CD4-positive, alpha-beta T cell treated with Interleukin-15 for 4 hours (primary cell): ENCODE results near the gene PRSS16.
A peak's percentile ranks its signal among the peaks of the same experiment; 100 is the strongest.
"Not testable (repeated sequence)": the region's sequence is repeated elsewhere in the genome, so short reads cannot be mapped to it uniquely, and the experiment has no call there.

Experiments
- DNase-seq: peaks from one replicate; pipeline ENCODE4 v3.0.0-alpha.2; 2020; ENCODE audit warnings: low spot score

PRSS16 gene

GRCh38 chr6:27242589-27243265 lies 4.8 kb upstream of the PRSS16 start:
- no peak for DNase-seq

DNA sequence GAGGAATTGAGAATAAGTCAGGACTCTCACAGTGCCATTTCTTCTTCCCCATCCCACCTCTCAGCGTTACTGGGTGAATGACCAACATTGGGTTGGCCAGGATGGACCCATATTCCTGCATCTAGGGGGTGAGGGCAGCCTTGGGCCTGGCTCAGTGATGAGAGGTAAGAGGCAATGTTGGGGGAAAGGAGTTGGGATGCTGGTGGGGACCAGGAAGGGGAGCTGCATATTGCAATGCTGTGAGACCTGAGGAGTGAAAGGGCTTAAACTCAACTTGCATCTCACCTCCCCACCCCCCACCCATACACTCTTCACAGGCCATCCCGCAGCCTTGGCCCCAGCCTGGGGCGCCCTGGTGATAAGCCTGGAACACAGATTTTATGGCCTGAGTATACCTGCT lies 1.3 kb downstream of the PRSS16 start:
- DNase-seq: no peak

GRCh38 chr6:27250277-27251111 lies 3.0 kb downstream of the PRSS16 start:
- DNase-seq: no peak

DNA sequence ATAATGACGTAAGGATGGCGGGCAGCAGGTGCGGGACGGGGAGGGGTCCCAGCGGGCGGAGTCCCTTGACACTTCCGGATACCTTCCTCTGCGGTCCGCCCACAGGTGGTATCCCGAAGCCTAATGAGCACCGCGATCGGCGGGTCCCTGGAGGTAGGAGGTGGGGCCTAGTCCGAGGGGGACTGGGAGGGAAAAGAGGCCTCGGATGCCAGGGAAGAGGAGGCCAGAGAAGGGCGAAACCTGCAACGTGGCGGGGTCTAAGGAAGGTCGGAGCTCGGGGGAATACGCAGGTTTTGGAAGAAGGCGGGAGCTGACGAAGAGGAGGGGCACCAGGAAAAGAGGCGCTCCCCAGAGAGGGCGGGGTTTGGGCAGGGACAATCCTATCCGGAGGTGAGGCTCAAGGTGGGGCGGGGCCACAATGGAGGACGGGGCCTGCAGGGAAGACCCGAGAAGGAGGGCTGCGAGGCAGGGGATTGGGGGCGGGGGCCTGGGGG lies 3.7 kb downstream of the PRSS16 start:
- DNase-seq: peak; percentile 50

GRCh38 chr6:27251606-27252251 lies 4.2 kb downstream of the PRSS16 start:
- peak; percentile 60 for DNase-seq

GRCh38 chr6:27254566-27254965 lies 7.1 kb downstream of the PRSS16 start:
- no peak for DNase-seq

- DNase-seq: no peak
Measured at GRCh38 chr6:27255866-27256265, 8.4 kb downstream of the PRSS16 start.

DNA sequence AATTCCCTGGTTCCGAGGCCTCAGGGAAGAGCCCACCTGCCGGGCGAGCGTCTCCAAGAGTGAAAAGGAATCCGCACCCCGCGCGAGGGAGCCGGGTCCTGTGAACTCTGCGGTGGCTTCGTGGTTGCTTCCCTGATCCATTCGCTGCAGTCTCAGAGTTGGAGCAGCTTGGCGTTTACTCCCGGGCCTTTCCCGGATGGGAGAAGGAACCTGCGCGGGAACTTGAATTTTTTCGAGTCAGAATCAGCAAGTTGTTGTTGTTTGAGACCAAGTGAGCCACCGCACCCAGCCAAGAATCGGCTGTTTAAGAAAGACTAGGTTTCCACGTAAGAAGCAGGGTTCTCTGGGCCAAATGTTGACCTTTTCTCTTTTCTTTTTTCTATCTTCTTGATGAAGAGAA lies 12.9 kb downstream of the PRSS16 start:
- no peak for DNase-seq

- DNase-seq: no peak
Measured at GRCh38 chr6:27260836-27261375, 13.4 kb downstream of the PRSS16 start.

- no peak for DNase-seq
Measured at GRCh38 chr6:27263886-27264285, 16.4 kb downstream of the PRSS16 start.

- DNase-seq: not testable (repeated sequence)
Measured at GRCh38 chr6:27267003-27267402, 19.5 kb downstream of the PRSS16 start.

- DNase-seq: no peak
Measured at GRCh38 chr6:27267857-27268434, 20.4 kb downstream of the PRSS16 start.

GRCh38 chr6:27268803-27269202 lies 21.3 kb downstream of the PRSS16 start:
- no peak for DNase-seq

DNA sequence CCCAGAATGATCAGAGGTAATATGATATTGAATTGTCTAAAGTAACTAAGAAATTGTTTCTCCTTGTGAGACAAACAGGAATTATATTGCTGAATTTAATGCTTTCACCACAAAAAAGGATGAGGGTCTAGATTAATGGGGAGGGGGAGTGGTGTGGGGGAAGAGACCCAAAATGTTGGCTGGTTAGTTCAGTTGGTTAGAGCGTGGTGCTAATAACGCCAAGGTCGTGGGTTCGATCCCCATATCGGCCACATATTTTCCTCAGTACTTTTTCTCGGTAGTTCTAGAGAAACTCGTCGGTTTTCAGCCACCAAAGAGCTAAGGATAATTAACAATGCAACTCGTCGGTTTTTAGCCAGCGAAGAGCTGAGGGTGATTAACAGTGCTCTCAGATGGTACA lies 26.3 kb downstream of the PRSS16 start:
- DNase-seq: no peak

DNA sequence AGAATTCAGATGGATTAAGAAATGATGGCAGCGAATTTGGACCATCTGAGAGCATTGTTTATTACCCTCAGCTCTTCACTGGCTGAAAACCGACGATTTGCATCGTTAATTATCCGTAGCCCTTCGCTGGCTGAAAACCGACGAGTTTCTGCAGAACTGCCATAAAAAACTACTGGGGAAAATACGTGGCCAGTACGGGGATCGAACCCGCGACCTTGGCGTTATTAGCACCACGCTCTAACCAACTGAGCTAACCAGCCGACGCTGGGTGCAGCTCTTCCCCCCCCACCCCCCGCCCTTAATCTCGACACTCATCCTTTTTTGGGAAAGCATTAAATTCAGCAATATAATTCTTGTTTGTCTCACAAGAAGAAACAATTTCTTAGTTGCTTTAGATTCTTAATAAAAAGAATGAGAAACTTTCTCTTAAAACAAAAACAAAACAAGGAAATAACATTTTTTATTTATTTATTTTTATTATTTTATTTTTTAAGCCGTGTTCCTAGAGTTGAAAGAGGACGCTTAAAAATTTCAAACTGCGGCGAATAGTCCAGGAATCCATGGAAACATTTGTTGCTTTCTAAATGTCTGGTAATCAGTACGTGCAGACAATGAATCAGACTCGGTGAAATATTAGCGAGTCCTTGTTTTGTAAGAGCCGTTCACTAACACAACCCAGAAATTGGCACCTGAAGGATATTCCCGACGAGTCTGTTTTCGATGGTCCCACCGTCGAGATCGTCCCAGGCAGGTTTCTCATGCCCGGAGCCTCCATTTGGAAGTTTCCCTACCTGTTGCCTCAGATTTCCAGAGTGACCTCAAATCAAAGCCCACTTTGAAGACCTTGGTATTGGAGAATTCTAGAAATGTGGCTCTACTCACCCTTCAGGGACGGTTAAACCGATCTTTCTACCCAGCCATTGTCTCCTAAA lies 27.8 kb downstream of the PRSS16 start:
- no peak for DNase-seq

DNA sequence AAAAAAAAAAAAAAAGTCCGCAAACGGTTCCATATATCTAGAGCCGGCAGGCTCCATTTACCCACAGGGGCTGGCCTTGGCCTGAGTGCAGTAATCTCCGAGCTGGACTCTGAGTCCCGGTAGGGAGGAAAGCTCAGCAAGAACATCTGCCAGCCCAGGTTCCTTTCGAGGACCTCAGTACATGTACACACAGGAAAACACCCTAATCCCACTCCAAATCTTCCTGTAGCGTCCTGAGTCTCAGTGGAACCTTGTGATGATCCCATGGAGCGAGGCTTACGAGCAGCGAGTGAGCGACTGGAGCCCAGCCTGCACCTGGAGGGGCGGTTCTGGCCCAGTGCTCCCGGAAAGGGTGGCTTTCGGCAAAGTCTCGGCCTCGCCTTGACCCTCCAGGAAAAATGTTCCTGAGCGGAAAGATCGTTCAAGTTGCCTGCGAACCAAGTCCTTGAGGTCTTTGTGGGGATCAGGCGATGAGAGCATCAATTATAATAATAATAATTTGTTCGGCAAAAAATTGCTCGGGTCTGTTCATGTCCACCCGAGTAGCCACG lies 32.1 kb downstream of the PRSS16 start:
- DNase-seq: no peak

- DNase-seq: no peak
Measured at GRCh38 chr6:27280064-27280539, 32.6 kb downstream of the PRSS16 start.

- DNase-seq: no peak
Measured at GRCh38 chr6:27280540-27281000, 33.1 kb downstream of the PRSS16 start.

DNA sequence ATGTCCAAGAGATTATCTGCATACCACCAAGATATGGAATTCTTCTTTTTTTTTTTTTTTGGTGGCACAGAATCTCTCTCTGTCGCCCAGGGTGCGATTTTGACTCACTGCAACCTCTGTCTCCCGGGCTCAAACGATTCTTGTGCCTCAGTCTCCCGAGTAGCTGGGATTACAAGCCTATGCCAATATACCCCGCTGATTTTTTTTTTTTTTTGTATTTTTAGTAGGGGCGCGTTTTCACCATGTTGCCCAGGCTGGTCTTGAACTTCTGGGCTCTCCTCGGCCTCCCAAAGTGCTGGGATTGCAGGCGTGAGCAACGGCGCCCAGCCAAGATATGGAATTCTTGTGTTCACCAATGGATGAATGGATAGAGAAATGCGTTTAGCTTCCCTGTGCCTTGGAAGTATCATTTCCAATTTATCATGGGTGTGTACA lies 33.6 kb downstream of the PRSS16 start:
- DNase-seq: no peak

DNA sequence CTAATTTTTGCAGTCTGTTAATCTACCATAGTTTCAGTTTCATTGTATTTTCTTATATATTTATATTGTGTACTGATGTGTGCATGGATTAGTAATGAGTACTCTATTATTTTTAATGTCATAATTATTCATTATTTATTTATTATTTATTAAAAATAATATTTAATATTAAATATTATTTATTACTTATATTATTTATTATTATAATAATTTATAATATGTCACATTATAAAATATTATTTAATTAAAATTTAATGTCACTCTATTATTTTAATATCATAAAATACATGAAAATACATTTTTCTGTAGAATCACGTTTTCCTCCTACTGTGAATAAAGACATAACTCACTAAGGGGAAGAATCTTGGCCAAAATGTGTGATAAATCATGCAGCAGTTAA lies 34.1 kb downstream of the PRSS16 start:
- DNase-seq: no peak
